ENCODE measurements around the gene TLE2.

The TLE2 gene

GRCh38 chr19:3036119-3036976 lies 7.3 kb upstream of the TLE2 start:
- DNase-seq = peak; percentile 90

GRCh38 chr19:3035542-3036118 lies 6.5 kb upstream of the TLE2 start:
- peak; percentile 99 for DNase-seq

GRCh38 chr19:3034656-3035541 lies 5.8 kb upstream of the TLE2 start:
- DNase-seq = no peak

- no peak for DNase-seq
These were observed 5.3 kb upstream of the TLE2 start for GRCh38 chr19:3034406-3034655.

- no peak for DNase-seq
These were observed 4.7 kb upstream of the TLE2 start for GRCh38 chr19:3033595-3034405.

- DNase-seq = no peak
These were observed 2.5 kb upstream of the TLE2 start for GRCh38 chr19:3031607-3031867.

GRCh38 chr19:3028305-3029064 lies 595 bp downstream of the TLE2 start:
- no peak for DNase-seq

GRCh38 chr19:3027981-3028304 lies 1.1 kb downstream of the TLE2 start:
- no peak for DNase-seq

GRCh38 chr19:3027292-3027691 lies 1.8 kb downstream of the TLE2 start:
- no peak for DNase-seq

GRCh38 chr19:3026768-3027167 lies 2.3 kb downstream of the TLE2 start:
- no peak for DNase-seq

GRCh38 chr19:3025549-3025886 lies 3.6 kb downstream of the TLE2 start:
- no peak for DNase-seq

- no peak for DNase-seq
These were observed 4.1 kb downstream of the TLE2 start for GRCh38 chr19:3024870-3025548.

- no peak for DNase-seq
These were observed 4.6 kb downstream of the TLE2 start for GRCh38 chr19:3024509-3024869.

- DNase-seq = no peak
These were observed 8.6 kb downstream of the TLE2 start for GRCh38 chr19:3020321-3020960.

GRCh38 chr19:3019211-3019854 lies 9.7 kb downstream of the TLE2 start:
- DNase-seq = no peak

- DNase-seq = no peak
These were observed 11.2 kb downstream of the TLE2 start for GRCh38 chr19:3017923-3018322.

- no peak for DNase-seq
These were observed 13.7 kb downstream of the TLE2 start for GRCh38 chr19:3015126-3016057.

- DNase-seq = no peak
These were observed 14.9 kb downstream of the TLE2 start for GRCh38 chr19:3014135-3014534.

- no peak for DNase-seq
These were observed 15.8 kb downstream of the TLE2 start for GRCh38 chr19:3013263-3013725.
